HG02870 (cell line): Measurements from ENCODE around the gene NADK2.
A peak's percentile ranks its signal among the peaks of the same experiment; 100 is the strongest.
"Not testable (repeated sequence)": the region's sequence is repeated elsewhere in the genome, so short reads cannot be mapped to it uniquely, and the experiment has no call there.

ENCODE experiments used
- ATAC-seq: cut with Tn5 transposase; IDR thresholded peaks from one replicate; pipeline ENCODE4 v1.9.1; 2021; ENCODE audit warnings: mild to moderate bottlenecking, moderate library complexity; ENCODE audit not compliant: unreplicated experiment

Gene NADK2

GRCh38 chr5:36241631-36242533 lies at the start of gene NADK2:
Gene NADK2, minus strand, starts transcription at chr5:36241925. Its CDS starts 127 bp downstream, at chr5:36241798.
- peak; percentile 83 for ATAC-seq

GRCh38 chr5:36285837-36286615 lies 44.3 kb upstream of the NADK2 start:
- ATAC-seq, result no peak

- ATAC-seq, result not testable (repeated sequence)
These were observed 42.0 kb upstream of the NADK2 start for GRCh38 chr5:36283775-36284174.

- no peak for ATAC-seq
These were observed 39.9 kb upstream of the NADK2 start for GRCh38 chr5:36281626-36282025.

GRCh38 chr5:36279054-36279698 lies 37.5 kb upstream of the NADK2 start:
- ATAC-seq, result no peak

GRCh38 chr5:36277521-36278176 lies 35.9 kb upstream of the NADK2 start:
- no peak for ATAC-seq

- ATAC-seq, result no peak
These were observed 35.1 kb upstream of the NADK2 start for GRCh38 chr5:36276864-36277263.

GRCh38 chr5:36273809-36274526 lies 32.2 kb upstream of the NADK2 start:
- no peak for ATAC-seq

- no peak for ATAC-seq
These were observed 30.5 kb upstream of the NADK2 start for GRCh38 chr5:36272136-36272690.

- no peak for ATAC-seq
These were observed 29.3 kb upstream of the NADK2 start for GRCh38 chr5:36270876-36271575.

GRCh38 chr5:36270175-36270574 lies 28.4 kb upstream of the NADK2 start:
- no peak for ATAC-seq

- ATAC-seq, result no peak
These were observed 27.8 kb upstream of the NADK2 start for GRCh38 chr5:36269478-36269877.

GRCh38 chr5:36267905-36268304 lies 26.2 kb upstream of the NADK2 start:
- ATAC-seq, result no peak

GRCh38 chr5:36264202-36264760 lies 22.6 kb upstream of the NADK2 start:
- ATAC-seq, result no peak

GRCh38 chr5:36261186-36261585 lies 19.5 kb upstream of the NADK2 start:
- ATAC-seq, result no peak

- ATAC-seq, result no peak
These were observed 11.8 kb upstream of the NADK2 start for GRCh38 chr5:36253575-36253974.

- no peak for ATAC-seq
These were observed 11.1 kb upstream of the NADK2 start for GRCh38 chr5:36252722-36253365.

GRCh38 chr5:36251218-36251617 lies 9.5 kb upstream of the NADK2 start:
- no peak for ATAC-seq

GRCh38 chr5:36250427-36250826 lies 8.7 kb upstream of the NADK2 start:
- no peak for ATAC-seq
